Endodermal cell (in vitro differentiated cells): ENCODE results near the gene JAKMIP2. TPM values are rescaled to one million over a fixed set of nuclear protein-coding genes. Genes with fewer than 3 reads are reported as not detected.

Experiments used
- DNase-seq: peaks from one replicate; pipeline ENCODE4 v3.0.0-alpha.2; 2017
- H3K27ac ChIP-seq: 2 replicates; pipeline ENCODE4 v1.5.1; 2013; ENCODE audit warnings: mild to moderate bottlenecking, low read depth, low read length, moderate library complexity
- H3K27me3 ChIP-seq: 2 replicates; pipeline ENCODE4 v1.6.1; 2013; ENCODE audit warnings: mild to moderate bottlenecking, low read length, moderate library complexity; ENCODE audit not compliant: insufficient read depth, control insufficient read depth, poor library complexity, severe bottlenecking
- H3K36me3 ChIP-seq: 2 replicates; pipeline ENCODE4 v1.7.0; 2013; ENCODE audit warnings: mild to moderate bottlenecking, low read length, moderate library complexity; ENCODE audit not compliant: control insufficient read depth, insufficient read depth
- H3K4me1 ChIP-seq: one replicate; pipeline ENCODE4 v1.7.0; 2013; ENCODE audit warnings: low read length; ENCODE audit not compliant: control insufficient read depth, insufficient read depth
- H3K4me3 ChIP-seq: 2 replicates; pipeline ENCODE4 v1.5.1; 2013; ENCODE audit warnings: mild to moderate bottlenecking, low read length, moderate library complexity
- H3K9ac ChIP-seq: 2 replicates; pipeline ENCODE4 v1.6.1; 2013; ENCODE audit warnings: mild to moderate bottlenecking, low read length, moderate library complexity; ENCODE audit not compliant: poor library complexity, severe bottlenecking; ENCODE audit errors: extremely low read depth
- H3K9me3 ChIP-seq: 2 replicates; pipeline ENCODE4 v1.6.1; 2013; ENCODE audit warnings: mild to moderate bottlenecking, low read length, moderate library complexity; ENCODE audit not compliant: control insufficient read depth
- H3K27ac Mint-ChIP-seq: 2 replicates; pipeline ENCODE4 v1.8.0; 2020; ENCODE audit warnings: mixed read lengths
- H3K27me3 Mint-ChIP-seq: 2 replicates; pipeline ENCODE4 v1.8.0; 2021; ENCODE audit warnings: mild to moderate bottlenecking, mixed read lengths; ENCODE audit not compliant: insufficient read depth
- H3K36me3 Mint-ChIP-seq: 2 replicates; pipeline ENCODE4 v1.8.0; 2020; ENCODE audit warnings: low read depth, mixed read lengths
- H3K4me1 Mint-ChIP-seq: 2 replicates; pipeline ENCODE4 v1.8.0; 2020; ENCODE audit warnings: mixed read lengths
- H3K4me3 Mint-ChIP-seq: 2 replicates; pipeline ENCODE4 v1.8.0; 2020; ENCODE audit warnings: mild to moderate bottlenecking, moderate library complexity, mixed read lengths
- H3K9me3 Mint-ChIP-seq: 2 replicates; pipeline ENCODE4 v1.8.0; 2020; ENCODE audit warnings: mild to moderate bottlenecking, mixed read lengths
- CTCF ChIP-seq: fragments of 200-600 bp; sonication (generic); conservative IDR thresholded peaks from 2 replicates; pipeline ENCODE4 v1.5.0; 2021; ENCODE audit warnings: antibody characterized with exemption, mild to moderate bottlenecking
- WGBS, 2 experiments: methylation state at CpG; one replicate each; pipeline versions ENCODE4 v1.1.5 to v1.1.7; 2013; ENCODE audit warnings: missing lambda C conversion rate in 2 of 2, mixed read lengths in 1 of 2; ENCODE audit not compliant: insufficient coverage in 1 of 2, insufficient read length in 1 of 2; 5-methylcytosine and 5-hydroxymethylcytosine counted together
- total RNA-seq, 2 donors: library from RNA; stranded (reverse); fragmentation: NEBNext Ultra II Directional in 1 of 2; extraction: Animal tissue kit (Norgen Biotek cat#: 25700) in 1 of 2; gene quantifications; 2 replicates in 1 of 2; 3 replicates in 1 of 2; pipeline ENCODE4 v1.2.1, GENCODE V29; 2021

The JAKMIP2 gene
- total RNA-seq, 2 donors from 2014 or later = 6.9 to 16.7 TPM

- Histone ChIP-seq H3K27ac (no peak overlapping the region), H3K9ac (no peak overlapping the region), H3K27me3 (no peaks in the 10 kb centered on the region), H3K36me3 (no peaks in the 10 kb centered on the region), H3K9me3 (no peaks in the 10 kb centered on the region), H3K4me1 (peaks cover 3% of the 10 kb centered on the region), H3K4me3 (no peak overlapping the region)
- WGBS, 2 experiments = 71 to 94% methylated on average over 1 to 3 of the region's 3 CpGs
- Mint-ChIP-seq H3K27ac (no peak overlapping the region), H3K27me3 (no peaks in the 10 kb centered on the region), H3K9me3 (peaks cover 1% of the 10 kb centered on the region), H3K36me3 (peaks cover 4% of the 10 kb centered on the region), H3K4me3 (no peak overlapping the region), H3K4me1 (peaks cover 26% of the 10 kb centered on the region)
- no peak for DNase-seq
- no peak for TF ChIP-seq CTCF
These were observed 171.7 kb downstream of the JAKMIP2 start for GRCh38 chr5:147610798-147611197.

GRCh38 chr5:147601652-147602051 is 180.9 kb downstream of the JAKMIP2 start:
- no peak overlapping the region for H3K27ac Mint-ChIP-seq
- no peaks in the 10 kb centered on the region for H3K9me3 Mint-ChIP-seq
- no peak overlapping the region for H3K27ac ChIP-seq
- TF ChIP-seq CTCF = no peak
- H3K4me1 Mint-ChIP-seq = no peaks in the 10 kb centered on the region
- H3K9me3 ChIP-seq = no peaks in the 10 kb centered on the region
- no peaks in the 10 kb centered on the region for H3K36me3 Mint-ChIP-seq
- H3K9ac ChIP-seq = no peak overlapping the region
- H3K4me1 ChIP-seq = no peaks in the 10 kb centered on the region
- no peaks in the 10 kb centered on the region for H3K36me3 ChIP-seq
- WGBS, 2 experiments = 0% methylated on average over 1 of the region's 1 CpG
- no peaks in the 10 kb centered on the region for H3K27me3 Mint-ChIP-seq
- no peak overlapping the region for H3K4me3 Mint-ChIP-seq
- H3K27me3 ChIP-seq = no peaks in the 10 kb centered on the region
- DNase-seq = no peak
- H3K4me3 ChIP-seq = no peak overlapping the region

- peaks cover 4% of the 10 kb centered on the region for H3K36me3 Mint-ChIP-seq
- H3K27me3 ChIP-seq = no peaks in the 10 kb centered on the region
- H3K36me3 ChIP-seq = no peaks in the 10 kb centered on the region
- H3K27me3 Mint-ChIP-seq = no peaks in the 10 kb centered on the region
- no peak overlapping the region for H3K27ac ChIP-seq
- H3K9ac ChIP-seq = no peak overlapping the region
- no peaks in the 10 kb centered on the region for H3K9me3 ChIP-seq
- H3K27ac Mint-ChIP-seq = no peak overlapping the region
- no peak for DNase-seq
- H3K4me1 Mint-ChIP-seq = no peaks in the 10 kb centered on the region
- no peak overlapping the region for H3K4me3 ChIP-seq
- peaks cover 2% of the 10 kb centered on the region for H3K9me3 Mint-ChIP-seq
- H3K4me3 Mint-ChIP-seq = no peak overlapping the region
- WGBS, 2 experiments = no CpG with 5 or more reads among the region's 1 CpG
- H3K4me1 ChIP-seq = no peaks in the 10 kb centered on the region
- no peak for TF ChIP-seq CTCF
These were observed 191.4 kb downstream of the JAKMIP2 start for GRCh38 chr5:147591120-147591519.
